ENCODE results near the gene PRR20C.
"Not testable (repeated sequence)": the region's sequence is repeated elsewhere in the genome, so short reads cannot be mapped to it uniquely, and the experiment has no call there.

The PRR20C gene

DNA sequence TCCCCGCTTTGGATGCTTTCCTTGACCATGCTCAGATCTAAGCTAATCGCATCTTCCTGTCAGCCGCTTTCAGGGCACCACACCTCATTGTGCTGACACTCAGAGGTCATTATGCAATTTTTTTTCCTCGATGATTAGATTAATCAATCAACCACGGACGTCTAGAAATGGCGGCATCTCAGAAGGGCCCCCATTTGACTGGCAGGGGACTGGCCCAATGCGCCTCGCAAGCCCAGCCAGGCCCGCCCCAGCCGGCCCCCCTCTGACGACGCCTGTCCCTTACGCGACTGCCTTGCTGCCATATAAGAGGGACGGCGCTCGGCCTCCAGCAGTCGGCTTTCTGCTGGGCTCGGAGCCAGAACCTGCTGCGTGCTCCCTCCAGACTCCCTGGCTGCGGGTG is at the start of gene PRR20C:
Gene PRR20C (plus strand): TSS at position 301 of the 400 bp plus-strand sequence. CDS start 387 bp downstream, outside the sequence.
- DNase-seq: not testable (repeated sequence)

DNA sequence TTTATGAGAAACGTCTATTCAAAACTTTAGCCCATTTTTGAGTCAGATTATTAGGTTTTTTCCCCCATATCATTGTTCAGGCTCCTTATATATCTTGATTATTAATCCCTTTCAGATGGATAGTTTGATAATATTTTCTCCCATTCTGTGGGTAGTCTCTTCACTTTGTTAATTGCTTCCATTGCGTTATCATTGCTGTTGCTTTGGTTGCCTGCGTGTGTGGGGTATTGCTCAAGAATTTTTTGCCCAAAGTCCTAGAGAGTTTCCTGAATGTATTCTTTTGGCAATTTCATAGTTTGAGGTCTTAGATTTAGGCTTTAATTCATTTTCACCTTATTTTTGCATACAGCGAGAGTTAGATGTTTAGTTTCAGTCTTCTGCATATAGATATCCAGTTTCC is 38.9 kb upstream of the PRR20C start:
- no peak for DNase-seq

- DNase-seq: no peak
These were observed 30.2 kb upstream of the PRR20C start for GRCh38 chr13:57123681-57124080.

DNA sequence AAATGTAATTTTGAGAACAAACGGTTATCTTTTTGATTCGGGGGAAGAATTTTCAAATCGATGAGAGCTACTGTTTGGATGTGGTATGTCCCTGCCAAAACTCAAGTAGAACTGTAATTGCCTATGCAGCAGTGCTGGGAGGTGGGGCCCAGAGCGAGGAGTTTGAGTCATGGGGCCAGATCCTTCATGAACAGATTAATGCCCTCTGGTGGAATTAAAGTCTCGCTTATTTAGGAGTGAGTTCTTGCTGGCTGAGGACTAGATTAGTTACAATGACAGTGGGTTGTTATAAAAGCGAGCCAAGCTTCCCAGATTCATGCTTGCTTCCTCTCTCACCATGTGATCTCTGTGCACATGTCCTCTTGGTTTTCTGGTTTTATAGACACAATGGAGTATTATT is 25.0 kb upstream of the PRR20C start:
- DNase-seq: no peak

GRCh38 chr13:57136093-57136492 is 17.8 kb upstream of the PRR20C start:
- DNase-seq: no peak

- DNase-seq: no peak
These were observed 16.3 kb upstream of the PRR20C start for GRCh38 chr13:57137585-57137984.

DNA sequence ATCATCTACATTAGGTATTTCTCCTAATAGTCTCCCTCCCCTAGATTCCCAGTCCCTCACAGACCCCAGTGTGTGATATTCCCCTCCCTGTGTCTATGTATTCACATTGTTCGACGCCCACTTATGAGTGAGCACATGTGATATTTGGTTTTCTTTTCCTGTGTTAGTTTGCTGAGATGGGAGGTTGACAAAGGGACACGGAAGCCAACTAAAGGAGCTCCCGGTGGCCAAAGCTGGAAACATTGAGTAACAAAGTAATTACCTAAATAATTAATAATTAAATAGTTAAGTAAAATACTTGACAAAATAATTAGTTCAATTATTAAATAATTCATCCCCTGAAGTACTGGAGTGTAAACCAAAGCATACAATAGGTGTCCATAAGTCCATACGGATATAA is 14.9 kb upstream of the PRR20C start:
- no peak for DNase-seq

- DNase-seq: not testable (repeated sequence)
These were observed 14.1 kb upstream of the PRR20C start for GRCh38 chr13:57139781-57140180.

- not testable (repeated sequence) for DNase-seq
These were observed 13.5 kb upstream of the PRR20C start, which contains the start of gene PRR20A for GRCh38 chr13:57140235-57140968. Gene PRR20A (plus strand): TSS chr13:57140918. CDS start chr13:57141305, 387 bp downstream.

GRCh38 chr13:57147188-57147587 is 6.7 kb upstream of the PRR20C start, which contains the start of gene PRR20B:
Gene PRR20B (plus strand): TSS chr13:57147488. CDS start chr13:57147875, 387 bp downstream.
- DNase-seq: not testable (repeated sequence)

DNA sequence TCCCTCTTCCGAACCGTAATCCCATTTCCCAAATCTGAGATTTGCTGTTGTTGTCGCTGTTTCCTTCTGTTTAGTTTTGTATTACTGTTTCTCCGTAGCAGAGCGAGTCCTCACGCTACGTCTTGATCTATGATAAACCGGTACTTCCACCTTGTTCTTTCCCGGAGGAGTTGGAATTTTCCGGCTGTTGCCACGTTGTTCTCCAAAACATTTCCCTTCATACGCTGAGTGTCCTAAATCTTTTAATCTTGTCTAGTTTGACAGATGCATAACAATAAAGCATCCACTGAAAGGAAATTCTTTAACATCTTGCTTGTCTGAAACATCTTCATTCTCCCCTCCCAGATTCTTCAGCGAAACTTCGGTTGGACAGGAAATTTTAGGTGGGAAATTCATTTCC is 5.8 kb upstream of the PRR20C start:
- DNase-seq: not testable (repeated sequence)

- DNase-seq: not testable (repeated sequence)
These were observed 6.5 kb downstream of the PRR20C start, which contains the start of gene PRR20D for GRCh38 chr13:57160332-57160731. Gene PRR20D (plus strand): TSS chr13:57160632. CDS start chr13:57161019, 387 bp downstream.

GRCh38 chr13:57166897-57167296 is 13.0 kb downstream of the PRR20C start, which contains the start of gene PRR20E:
Gene PRR20E (plus strand): TSS chr13:57167197. CDS start chr13:57167584, 387 bp downstream.
- not testable (repeated sequence) for DNase-seq

DNA sequence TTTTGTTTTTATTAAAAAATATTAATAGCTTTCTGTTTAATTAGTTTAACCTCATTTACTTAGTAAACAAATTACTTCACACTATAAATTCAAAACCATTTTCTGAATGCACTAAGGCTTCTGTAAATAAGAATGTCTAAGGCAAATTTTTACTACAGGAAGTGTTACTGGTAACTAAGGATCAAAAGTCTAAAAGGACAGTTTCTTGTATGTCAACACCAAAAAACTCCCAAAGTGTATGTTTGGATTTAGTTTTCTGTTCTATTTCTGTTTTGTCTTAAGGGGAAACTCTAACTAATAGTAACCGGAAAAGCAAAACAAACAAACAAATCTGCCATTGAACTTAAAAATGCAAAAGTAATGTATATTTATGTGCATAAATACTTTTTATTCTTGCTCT is 37.8 kb downstream of the PRR20C start:
- no peak for DNase-seq
